CD4-positive, CD25-positive, alpha-beta regulatory T cell (primary cell): Measurements from ENCODE around the gene DIP2C. TPM values are rescaled to one million over a fixed set of nuclear protein-coding genes. Genes with fewer than 3 reads are reported as not detected.
"Not testable (repeated sequence)": the region's sequence is repeated elsewhere in the genome, so short reads cannot be mapped to it uniquely, and the experiment has no call there.

ENCODE experiments used
- ATAC-seq, 2 donors: fragments of 150-1000 bp; cut with Tn5 transposase; one replicate each; pipeline ENCODE4 v1.10.0; 2021; ENCODE audit warnings: low read depth in 2 of 2, moderate number of reproducible peaks in 2 of 2, moderate library complexity in 1 of 2
- DNase-seq, 3 donors: peaks; one replicate each; pipeline versions ENCODE4 v3.0.0 to v3.0.0-alpha.2; 2012 to 2022; ENCODE audit warnings: mixed read lengths in 1 of 3
- H3K27ac ChIP-seq: one replicate; pipeline ENCODE4 v1.7.0; 2013; ENCODE audit warnings: mild to moderate bottlenecking, low read length; ENCODE audit not compliant: insufficient read depth, poor library complexity, severe bottlenecking
- H3K27me3 ChIP-seq: one replicate; pipeline ENCODE4 v1.7.0; 2013; ENCODE audit warnings: low read length; ENCODE audit not compliant: control insufficient read depth, insufficient read depth
- H3K36me3 ChIP-seq: one replicate; pipeline ENCODE4 v1.7.0; 2013; ENCODE audit warnings: mild to moderate bottlenecking, low read length, moderate library complexity; ENCODE audit not compliant: control insufficient read depth, insufficient read depth
- H3K4me1 ChIP-seq: 2 replicates; pipeline ENCODE4 v1.7.0; 2013; ENCODE audit warnings: mild to moderate bottlenecking, low read length; ENCODE audit not compliant: insufficient read depth, control insufficient read depth, poor library complexity, severe bottlenecking
- H3K4me3 ChIP-seq: one replicate; pipeline ENCODE4 v1.7.0; 2013; ENCODE audit warnings: low read depth, mild to moderate bottlenecking, low read length, moderate library complexity
- H3K9me3 ChIP-seq, 2 experiments: 1 replicate in 1 of 2; 2 replicates in 1 of 2; pipeline ENCODE4 v1.7.0; 2013; ENCODE audit warnings: low read length in 2 of 2, mild to moderate bottlenecking in 1 of 2, moderate library complexity in 1 of 2; ENCODE audit not compliant: control insufficient read depth in 2 of 2
- H3K27ac Mint-ChIP-seq, 3 donors: one replicate each; pipeline ENCODE4 v1.8.0; 2020 to 2022; ENCODE audit warnings: mild to moderate bottlenecking in 3 of 3, mixed read lengths in 3 of 3, moderate library complexity in 2 of 3
- H3K27me3 Mint-ChIP-seq: one replicate; pipeline ENCODE4 v1.8.0; 2022; ENCODE audit warnings: mild to moderate bottlenecking, mixed read lengths
- H3K36me3 Mint-ChIP-seq: one replicate; pipeline ENCODE4 v1.8.0; 2020; ENCODE audit warnings: mixed read lengths
- H3K4me1 Mint-ChIP-seq, 4 donors: one replicate each; pipeline ENCODE4 v1.8.0; 2020 to 2022; ENCODE audit warnings: mixed read lengths in 4 of 4, mild to moderate bottlenecking in 1 of 4
- H3K4me3 Mint-ChIP-seq, 4 donors: one replicate each; pipeline ENCODE4 v1.8.0; 2020 to 2022; ENCODE audit warnings: mild to moderate bottlenecking in 4 of 4, mixed read lengths in 4 of 4, moderate library complexity in 3 of 4
- H3K9me3 Mint-ChIP-seq, 7 donors: one replicate each; pipeline ENCODE4 v1.8.0; 2020 to 2022; ENCODE audit warnings: mixed read lengths in 7 of 7, mild to moderate bottlenecking in 3 of 7, moderate library complexity in 2 of 7
- polyA plus RNA-seq, 4 donors: library from polyadenylated mRNA; unstranded; fragments of 300-500 nt; fragmentation: Illumina TruSeq; gene quantifications; one replicate each; pipeline ENCODE4 v1.2.3, GENCODE V29; 2021
- total RNA-seq: library from RNA; stranded (reverse); gene quantifications from one replicate; pipeline ENCODE4 v1.2.3, GENCODE V29; 2022

DIP2C gene
- total and polyA plus RNA-seq, 5 donors from 2014 or later = 0.47 to 4.1 (median 0.54) TPM

DNA sequence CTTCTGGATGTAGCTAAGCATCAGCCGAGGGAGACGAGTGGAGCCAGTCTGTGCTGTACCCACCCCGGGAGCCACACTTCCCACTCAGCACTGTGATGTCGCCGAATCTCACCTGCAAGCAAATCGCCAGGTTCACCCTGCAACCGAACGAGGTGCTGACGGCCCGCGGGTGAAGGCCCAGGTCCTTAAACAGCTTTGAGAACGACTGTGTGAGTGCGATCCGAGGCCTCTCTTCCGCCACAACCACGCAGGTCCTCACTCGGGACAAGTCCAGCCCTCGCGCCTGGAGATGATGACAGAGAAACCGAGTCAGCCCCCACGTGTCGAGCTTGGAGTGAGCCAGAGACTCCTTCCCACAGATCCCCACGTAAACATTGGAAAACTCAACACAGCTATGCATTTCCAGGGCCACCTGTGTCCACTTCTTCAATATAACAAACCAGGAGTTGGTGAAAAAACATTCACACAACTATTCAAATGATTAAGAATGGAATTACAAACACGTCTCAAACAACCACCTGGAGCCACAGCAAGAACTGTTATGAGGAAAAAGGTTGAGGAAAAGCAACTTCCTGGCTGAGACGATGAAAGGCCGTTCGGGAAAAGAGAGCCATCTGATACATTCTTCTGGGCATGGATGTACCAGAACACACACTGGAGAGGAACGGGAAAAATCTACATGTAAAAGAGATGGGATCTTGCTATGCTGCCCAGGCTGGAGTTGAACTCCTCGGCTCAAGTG is 362.4 kb downstream of the DIP2C start:
- no peak for DNase-seq
- H3K4me1 Mint-ChIP-seq = peaks cover 0 to 22% (median 9%) of the 10 kb centered on the region in 4 donors
- peaks cover 19% of the 10 kb centered on the region for H3K36me3 Mint-ChIP-seq
- no peak overlapping the region for H3K4me3 ChIP-seq
- peaks cover 4% of the 10 kb centered on the region for H3K4me1 ChIP-seq
- H3K36me3 ChIP-seq = no peaks in the 10 kb centered on the region
- H3K9me3 Mint-ChIP-seq = no peaks in the 10 kb centered on the region
- no peak overlapping the region for H3K27ac ChIP-seq
- no peak overlapping the region for H3K4me3 Mint-ChIP-seq
- ATAC-seq = no peak
- H3K9me3 ChIP-seq = no peaks in the 10 kb centered on the region
- no peaks in the 10 kb centered on the region for H3K27me3 ChIP-seq
- H3K27ac Mint-ChIP-seq = no peak overlapping the region
- no peaks in the 10 kb centered on the region for H3K27me3 Mint-ChIP-seq

GRCh38 chr10:326350-326749 is 363.1 kb downstream of the DIP2C start:
- no peaks in the 10 kb centered on the region for H3K9me3 Mint-ChIP-seq
- Histone ChIP-seq H3K9me3 (no peaks in the 10 kb centered on the region), H3K27me3 (no peaks in the 10 kb centered on the region), H3K4me1 (peaks cover 4% of the 10 kb centered on the region), H3K4me3 (no peak overlapping the region), H3K36me3 (no peaks in the 10 kb centered on the region), H3K27ac (no peak overlapping the region)
- H3K27ac Mint-ChIP-seq = peak overlapping the region in 1 of 3 donors; percentile 26
- no peaks in the 10 kb centered on the region for H3K27me3 Mint-ChIP-seq
- peaks cover 19% of the 10 kb centered on the region for H3K36me3 Mint-ChIP-seq
- H3K4me3 Mint-ChIP-seq = no peak overlapping the region
- H3K4me1 Mint-ChIP-seq = peaks cover 0 to 20% (median 9%) of the 10 kb centered on the region in 4 donors
- DNase-seq (no peak), ATAC-seq (no peak)

DNA sequence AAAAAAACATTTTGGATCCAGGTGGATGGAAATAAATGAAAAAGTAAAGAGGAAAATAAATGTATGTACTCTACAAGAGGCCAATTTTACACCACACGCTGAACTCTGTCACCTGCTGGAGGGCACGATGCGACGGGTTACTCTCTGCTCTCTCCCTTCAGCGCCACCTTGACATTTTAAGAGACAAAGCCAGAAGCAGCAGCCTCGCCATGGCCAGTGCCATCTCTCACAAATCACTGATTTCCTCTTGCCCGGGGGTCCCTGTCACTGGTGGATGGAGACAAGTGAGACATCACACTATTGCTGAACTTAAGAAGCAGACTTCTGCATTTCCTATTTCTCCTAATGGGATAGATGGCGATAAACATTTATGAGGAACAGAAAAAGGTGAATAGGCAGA is 364.2 kb downstream of the DIP2C start:
- Mint-ChIP-seq H3K27ac (peak overlapping the region in 1 of 3 donors; percentile 45), H3K9me3 (no peaks in the 10 kb centered on the region), H3K27me3 (no peaks in the 10 kb centered on the region), H3K4me1 (peaks cover 0 to 20% (median 9%) of the 10 kb centered on the region in 4 donors), H3K4me3 (no peak overlapping the region), H3K36me3 (peaks cover 23% of the 10 kb centered on the region)
- Histone ChIP-seq H3K9me3 (no peaks in the 10 kb centered on the region), H3K27me3 (no peaks in the 10 kb centered on the region), H3K36me3 (no peaks in the 10 kb centered on the region), H3K27ac (no peak overlapping the region), H3K4me1 (peaks cover 4% of the 10 kb centered on the region), H3K4me3 (no peak overlapping the region)
- ATAC-seq (no peak), DNase-seq (no peak)

GRCh38 chr10:324593-324992 is 364.9 kb downstream of the DIP2C start:
- Mint-ChIP-seq H3K27me3 (no peaks in the 10 kb centered on the region), H3K9me3 (no peaks in the 10 kb centered on the region), H3K36me3 (peaks cover 23% of the 10 kb centered on the region), H3K4me3 (peak overlapping the region in 1 of 4 donors; percentile 7), H3K4me1 (peaks cover 0 to 15% (median 8%) of the 10 kb centered on the region in 4 donors), H3K27ac (peak overlapping the region in 1 of 3 donors; percentile 42)
- H3K9me3 ChIP-seq = no peaks in the 10 kb centered on the region
- H3K36me3 ChIP-seq = no peaks in the 10 kb centered on the region
- no peaks in the 10 kb centered on the region for H3K27me3 ChIP-seq
- H3K27ac ChIP-seq = no peak overlapping the region
- no peak overlapping the region for H3K4me3 ChIP-seq
- H3K4me1 ChIP-seq = peaks cover 4% of the 10 kb centered on the region
- ATAC-seq = no peak
- DNase-seq = no peak

DNA sequence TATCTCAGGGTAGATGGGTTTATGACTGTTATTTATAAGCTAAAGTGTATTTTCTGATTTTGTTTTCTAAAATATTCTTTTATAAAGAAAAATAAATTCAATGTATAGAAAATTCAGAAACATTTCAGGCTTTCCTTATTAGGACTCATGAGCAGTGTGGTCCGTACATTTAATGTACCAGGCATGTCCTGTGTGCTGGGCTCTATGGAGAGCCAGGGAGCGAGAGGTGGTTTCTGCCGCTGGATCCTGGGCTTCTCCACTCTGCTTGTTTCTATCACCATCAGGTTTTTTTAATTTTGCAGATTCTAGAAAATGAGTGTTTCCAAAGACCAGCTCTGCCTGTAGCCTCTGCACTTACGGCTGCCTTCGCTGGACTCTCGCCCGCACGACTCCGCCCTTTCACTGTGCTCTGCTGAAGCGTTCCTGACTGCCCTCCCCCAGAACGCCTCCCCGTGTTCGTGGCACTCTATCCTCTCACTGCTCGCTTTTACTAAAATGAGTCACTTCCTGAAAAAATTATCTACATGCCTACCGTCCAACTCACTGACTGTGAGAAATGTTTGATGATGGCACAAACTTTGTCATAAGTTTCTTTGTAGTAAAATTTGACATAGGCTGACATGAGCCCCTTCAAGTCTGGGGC is 365.7 kb downstream of the DIP2C start:
- Mint-ChIP-seq H3K27me3 (no peaks in the 10 kb centered on the region), H3K4me1 (peaks cover 0 to 13% (median 8%) of the 10 kb centered on the region in 4 donors), H3K36me3 (peaks cover 23% of the 10 kb centered on the region), H3K4me3 (peak overlapping the region in 3 of 4 donors; percentile 12 to 59 (median 44)), H3K9me3 (no peaks in the 10 kb centered on the region), H3K27ac (peak overlapping the region in 1 of 3 donors; percentile 70)
- DNase-seq (peak; percentile 6 to 73 (median 15)), ATAC-seq (peak; percentile 77 to 94)
- H3K27ac ChIP-seq = no peak overlapping the region
- no peaks in the 10 kb centered on the region for H3K36me3 ChIP-seq
- H3K4me1 ChIP-seq = peaks cover 4% of the 10 kb centered on the region
- H3K27me3 ChIP-seq = no peaks in the 10 kb centered on the region
- H3K9me3 ChIP-seq = no peaks in the 10 kb centered on the region
- H3K4me3 ChIP-seq = peak overlapping the region; percentile 40

GRCh38 chr10:323046-323445 is 366.4 kb downstream of the DIP2C start:
- H3K4me1 Mint-ChIP-seq = peaks cover 0 to 13% (median 8%) of the 10 kb centered on the region in 4 donors
- H3K27me3 Mint-ChIP-seq, H3K4me3 ChIP-seq, H3K4me3 Mint-ChIP-seq, DNase-seq, ATAC-seq, H3K4me1 ChIP-seq, H3K27me3 ChIP-seq, H3K36me3 ChIP-seq, H3K27ac Mint-ChIP-seq, H3K27ac ChIP-seq, H3K9me3 Mint-ChIP-seq, H3K9me3 ChIP-seq: not testable (repeated sequence)
- peaks cover 23% of the 10 kb centered on the region for H3K36me3 Mint-ChIP-seq

- no peaks in the 10 kb centered on the region for H3K27me3 ChIP-seq
- Mint-ChIP-seq H3K9me3 (no peaks in the 10 kb centered on the region), H3K36me3 (peaks cover 19% of the 10 kb centered on the region), H3K27ac (peak overlapping the region in 1 of 3 donors; percentile 56), H3K27me3 (no peaks in the 10 kb centered on the region), H3K4me1 (peaks cover 0 to 13% (median 9%) of the 10 kb centered on the region in 4 donors), H3K4me3 (no peak overlapping the region)
- no peak overlapping the region for H3K27ac ChIP-seq
- ATAC-seq (no peak), DNase-seq (no peak)
- no peak overlapping the region for H3K4me3 ChIP-seq
- H3K36me3 ChIP-seq = no peaks in the 10 kb centered on the region
- peaks cover 4% of the 10 kb centered on the region for H3K4me1 ChIP-seq
- no peaks in the 10 kb centered on the region for H3K9me3 ChIP-seq
Observed at GRCh38 chr10:320771-321170, 368.7 kb downstream of the DIP2C start.
